Endodermal cell (in vitro differentiated cells): Measurements from ENCODE around the gene TBL1X. TPM values are rescaled to one million over a fixed set of nuclear protein-coding genes. Genes with fewer than 3 reads are reported as not detected.

Experiments
- DNase-seq: peaks from one replicate; pipeline ENCODE4 v3.0.0-alpha.2; 2017
- H3K27ac ChIP-seq: 2 replicates; pipeline ENCODE4 v1.5.1; 2013; ENCODE audit warnings: mild to moderate bottlenecking, low read depth, low read length, moderate library complexity
- H3K27me3 ChIP-seq: 2 replicates; pipeline ENCODE4 v1.6.1; 2013; ENCODE audit warnings: mild to moderate bottlenecking, low read length, moderate library complexity; ENCODE audit not compliant: insufficient read depth, control insufficient read depth, poor library complexity, severe bottlenecking
- H3K36me3 ChIP-seq: 2 replicates; pipeline ENCODE4 v1.7.0; 2013; ENCODE audit warnings: mild to moderate bottlenecking, low read length, moderate library complexity; ENCODE audit not compliant: control insufficient read depth, insufficient read depth
- H3K4me1 ChIP-seq: one replicate; pipeline ENCODE4 v1.7.0; 2013; ENCODE audit warnings: low read length; ENCODE audit not compliant: control insufficient read depth, insufficient read depth
- H3K4me3 ChIP-seq: 2 replicates; pipeline ENCODE4 v1.5.1; 2013; ENCODE audit warnings: mild to moderate bottlenecking, low read length, moderate library complexity
- H3K9ac ChIP-seq: 2 replicates; pipeline ENCODE4 v1.6.1; 2013; ENCODE audit warnings: mild to moderate bottlenecking, low read length, moderate library complexity; ENCODE audit not compliant: poor library complexity, severe bottlenecking; ENCODE audit errors: extremely low read depth
- H3K9me3 ChIP-seq: 2 replicates; pipeline ENCODE4 v1.6.1; 2013; ENCODE audit warnings: mild to moderate bottlenecking, low read length, moderate library complexity; ENCODE audit not compliant: control insufficient read depth
- H3K27ac Mint-ChIP-seq: 2 replicates; pipeline ENCODE4 v1.8.0; 2020; ENCODE audit warnings: mixed read lengths
- H3K27me3 Mint-ChIP-seq: 2 replicates; pipeline ENCODE4 v1.8.0; 2021; ENCODE audit warnings: mild to moderate bottlenecking, mixed read lengths; ENCODE audit not compliant: insufficient read depth
- H3K36me3 Mint-ChIP-seq: 2 replicates; pipeline ENCODE4 v1.8.0; 2020; ENCODE audit warnings: low read depth, mixed read lengths
- H3K4me1 Mint-ChIP-seq: 2 replicates; pipeline ENCODE4 v1.8.0; 2020; ENCODE audit warnings: mixed read lengths
- H3K4me3 Mint-ChIP-seq: 2 replicates; pipeline ENCODE4 v1.8.0; 2020; ENCODE audit warnings: mild to moderate bottlenecking, moderate library complexity, mixed read lengths
- H3K9me3 Mint-ChIP-seq: 2 replicates; pipeline ENCODE4 v1.8.0; 2020; ENCODE audit warnings: mild to moderate bottlenecking, mixed read lengths
- CTCF ChIP-seq: fragments of 200-600 bp; sonication (generic); conservative IDR thresholded peaks from 2 replicates; pipeline ENCODE4 v1.5.0; 2021; ENCODE audit warnings: antibody characterized with exemption, mild to moderate bottlenecking
- WGBS, 2 experiments: methylation state at CpG; one replicate each; pipeline versions ENCODE4 v1.1.5 to v1.1.7; 2013; ENCODE audit warnings: missing lambda C conversion rate in 2 of 2, mixed read lengths in 1 of 2; ENCODE audit not compliant: insufficient coverage in 1 of 2, insufficient read length in 1 of 2; 5-methylcytosine and 5-hydroxymethylcytosine counted together
- total RNA-seq, 2 donors: library from RNA; stranded (reverse); fragmentation: NEBNext Ultra II Directional in 1 of 2; extraction: Animal tissue kit (Norgen Biotek cat#: 25700) in 1 of 2; gene quantifications; 2 replicates in 1 of 2; 3 replicates in 1 of 2; pipeline ENCODE4 v1.2.1, GENCODE V29; 2021

The TBL1X gene
- total RNA-seq, 2 donors from 2014 or later = 19.1 to 24.1 TPM

GRCh38 chrX:9611436-9612145 is 146.7 kb downstream of the TBL1X start:
- WGBS, 2 experiments = 88 to 92% methylated on average over 5 to 15 of the region's 16 CpGs
- H3K27ac ChIP-seq = no peak overlapping the region
- no peaks in the 10 kb centered on the region for H3K36me3 Mint-ChIP-seq
- no peak overlapping the region for H3K4me3 ChIP-seq
- H3K4me1 Mint-ChIP-seq = peaks cover 7% of the 10 kb centered on the region
- no peak overlapping the region for H3K4me3 Mint-ChIP-seq
- no peaks in the 10 kb centered on the region for H3K9me3 ChIP-seq
- no peak for TF ChIP-seq CTCF
- H3K27me3 ChIP-seq = no peaks in the 10 kb centered on the region
- no peaks in the 10 kb centered on the region for H3K36me3 ChIP-seq
- H3K9me3 Mint-ChIP-seq = peaks cover 41% of the 10 kb centered on the region
- DNase-seq = no peak
- H3K4me1 ChIP-seq = no peaks in the 10 kb centered on the region
- no peaks in the 10 kb centered on the region for H3K27me3 Mint-ChIP-seq
- H3K9ac ChIP-seq = no peak overlapping the region
- no peak overlapping the region for H3K27ac Mint-ChIP-seq

- Histone ChIP-seq H3K27me3 (no peaks in the 10 kb centered on the region), H3K9me3 (no peaks in the 10 kb centered on the region), H3K36me3 (no peaks in the 10 kb centered on the region), H3K27ac (no peak overlapping the region), H3K4me3 (no peak overlapping the region), H3K4me1 (no peaks in the 10 kb centered on the region), H3K9ac (no peak overlapping the region)
- 89% methylated on average over 3 of the region's 4 CpGs; no CpG with 5 or more reads in 1 of the 2 experiments for WGBS, 2 experiments
- DNase-seq = no peak
- Mint-ChIP-seq H3K27ac (no peak overlapping the region), H3K4me1 (peaks cover 7% of the 10 kb centered on the region), H3K9me3 (peaks cover 41% of the 10 kb centered on the region), H3K4me3 (no peak overlapping the region), H3K27me3 (no peaks in the 10 kb centered on the region), H3K36me3 (no peaks in the 10 kb centered on the region)
- TF ChIP-seq CTCF = no peak
These were observed 147.3 kb downstream of the TBL1X start for GRCh38 chrX:9612146-9612505.

GRCh38 chrX:9614016-9614415 is 149.2 kb downstream of the TBL1X start:
- no peaks in the 10 kb centered on the region for H3K27me3 Mint-ChIP-seq
- H3K9me3 Mint-ChIP-seq = peaks cover 43% of the 10 kb centered on the region
- no peak for TF ChIP-seq CTCF
- no peak overlapping the region for H3K27ac Mint-ChIP-seq
- H3K4me3 ChIP-seq = no peak overlapping the region
- no peaks in the 10 kb centered on the region for H3K36me3 ChIP-seq
- DNase-seq = no peak
- H3K4me1 ChIP-seq = no peaks in the 10 kb centered on the region
- peaks cover 5% of the 10 kb centered on the region for H3K4me1 Mint-ChIP-seq
- H3K9me3 ChIP-seq = no peaks in the 10 kb centered on the region
- no peaks in the 10 kb centered on the region for H3K27me3 ChIP-seq
- peaks cover 2% of the 10 kb centered on the region for H3K36me3 Mint-ChIP-seq
- no peak overlapping the region for H3K4me3 Mint-ChIP-seq
- 100% methylated on average over 1 of the region's 1 CpG; no CpG with 5 or more reads in 1 of the 2 experiments for WGBS, 2 experiments
- H3K27ac ChIP-seq = no peak overlapping the region
- no peak overlapping the region for H3K9ac ChIP-seq
